Myocyte (in vitro differentiated cells): ENCODE results near the gene BMP2K. TPM values are rescaled to one million over a fixed set of nuclear protein-coding genes. Genes with fewer than 3 reads are reported as not detected.

Experiments
- microRNA-seq: library from miRNA; unstranded; fragments of <30 nt; microRNA quantifications from one replicate; pipeline ENCODE4, GENCODE V29; 2016
- total RNA-seq: library from RNA; depleted of rRNA; stranded (reverse); fragments of >200 nt; gene quantifications from 2 replicates; pipeline ENCODE4 v1.2.3, GENCODE V29; 2014

Gene BMP2K
- total RNA-seq, 1 donor from 2014 or later, result 38.5 TPM

Small RNAs within 50 kb of the gene (microRNA-seq; reads per million reads assigned to microRNA genes)
- not detected for gene MIR5096

Other genes with a start within 250 kb of the BMP2K start
- 0.16 TPM in 1 of 2 replicates, not detected in the other for gene ANXA3, start 224.6 kb upstream of the BMP2K start, total RNA-seq
- gene PAQR3, start 163.1 kb downstream of the BMP2K start, total RNA-seq, result 12.6 and 12.7 TPM in 2 replicates